OCI-LY7 (cell line): Measurements from ENCODE around the gene GREB1. TPM values are rescaled to one million over a fixed set of nuclear protein-coding genes. Genes with fewer than 3 reads are reported as not detected.

Experiments used
- Bru-seq: library from RNA; stranded (reverse); fragments of 400-500 nt; gene quantifications from one replicate; lab custom pipeline; 2021; lab: Mats Ljungman, UMichigan
- BruChase-seq, 2 experiments: library from RNA; stranded (reverse); fragments of 400-500 nt; gene quantifications; one replicate each; lab custom pipeline; 2021; lab: Mats Ljungman, UMichigan
- BruUV-seq: library from RNA; stranded (reverse); fragments of 400-500 nt; replicated peaks from 2 replicates; lab custom pipeline; 2021; lab: Mats Ljungman, UMichigan
- CTCF ChIA-PET: fragments of 300-600 bp; sonication (Branson Sonifier 250); formaldehyde crosslinking; loops from one replicate; lab custom pipeline; 2022; ENCODE audit warnings: antibody characterized with exemption; ENCODE audit not compliant: unreplicated experiment; lab: Charles Lee
- POLR2A ChIA-PET: fragments of 300-600 bp; sonication (Branson Sonifier 250); formaldehyde crosslinking; loops from one replicate; lab custom pipeline; 2022; ENCODE audit warnings: antibody characterized with exemption; lab: Charles Lee
- DNase-seq: peaks from one replicate; pipeline ENCODE4 v3.0.0-alpha.2; 2015; ENCODE audit warnings: low spot score
- H2AFZ ChIP-seq: fragments of 200-600 bp; sonication (generic), shearing (Covaris generic); 2 replicates; pipeline ENCODE4 v1.6.1; 2014; ENCODE audit warnings: mild to moderate bottlenecking, antibody characterized with exemption, low read length, moderate library complexity
- H3K27ac ChIP-seq: fragments of 200-600 bp; sonication (generic); 2 replicates; pipeline ENCODE4 v1.5.1; 2014; ENCODE audit warnings: mixed run types, low read depth, mild to moderate bottlenecking, moderate library complexity, low read length, inconsistent platforms; ENCODE audit not compliant: poor library complexity, severe bottlenecking
- H3K36me3 ChIP-seq: fragments of 200-600 bp; sonication (generic); 2 replicates; pipeline ENCODE4 v1.6.1; 2014; ENCODE audit warnings: mild to moderate bottlenecking, antibody characterized with exemption, low read length, moderate library complexity, mixed read lengths; ENCODE audit not compliant: insufficient read depth
- H3K4me1 ChIP-seq: fragments of 200-600 bp; sonication (generic); 2 replicates; pipeline ENCODE4 v1.5.1; 2014; ENCODE audit warnings: mild to moderate bottlenecking, low read length; ENCODE audit not compliant: insufficient read depth, poor library complexity, severe bottlenecking
- H3K4me2 ChIP-seq: fragments of 200-600 bp; sonication (generic); 2 replicates; pipeline ENCODE4 v1.6.1; 2014; ENCODE audit warnings: mild to moderate bottlenecking, low read length
- H3K4me3 ChIP-seq: fragments of 200-600 bp; sonication (generic); 2 replicates; pipeline ENCODE4 v1.5.1; 2014; ENCODE audit warnings: mild to moderate bottlenecking, low read depth, low read length; ENCODE audit not compliant: poor library complexity, severe bottlenecking
- H3K79me2 ChIP-seq: fragments of 200-600 bp; sonication (generic); 2 replicates; pipeline ENCODE4 v1.6.1; 2016; ENCODE audit warnings: low read depth, mild to moderate bottlenecking, low read length, moderate library complexity, mixed read lengths; ENCODE audit not compliant: insufficient read depth
- H3K9me2 ChIP-seq: fragments of 200-600 bp; sonication (generic); 2 replicates; pipeline ENCODE4 v1.6.1; 2016; ENCODE audit warnings: mild to moderate bottlenecking, low read length, mixed read lengths; ENCODE audit not compliant: insufficient read depth
- H3K9me3 ChIP-seq: fragments of 200-600 bp; sonication (generic); 2 replicates; pipeline ENCODE4 v1.6.1; 2014; ENCODE audit warnings: mild to moderate bottlenecking, mixed run types, low read length, mixed read lengths
- H4K20me1 ChIP-seq: fragments of 200-600 bp; sonication (generic); 2 replicates; pipeline ENCODE4 v1.6.1; 2014; ENCODE audit warnings: mild to moderate bottlenecking, antibody characterized with exemption, low read length, moderate library complexity, mixed read lengths; ENCODE audit not compliant: insufficient read depth
- CTCF ChIP-seq: fragments of 200-600 bp; sonication (generic); conservative IDR thresholded peaks from 2 replicates; pipeline ENCODE4 v1.5.1; 2014; ENCODE audit warnings: mild to moderate bottlenecking, antibody characterized with exemption, low read length, moderate library complexity, mixed read lengths
- EZH2phosphoT487 ChIP-seq: fragments of 200-600 bp; sonication (generic); IDR thresholded peaks from 2 replicates; pipeline ENCODE4 v1.6.1; 2018; ENCODE audit warnings: low read depth, borderline replicate concordance, mild to moderate bottlenecking, mixed run types, antibody characterized with exemption, low read length, moderate library complexity, mixed read lengths
- intact Hi-C: fragments of 100-400 bp; cut with micrococcal nuclease; formaldehyde crosslinking; loops from one replicate; pipeline ENCODE4 v1.10.0; 2022; ENCODE audit not compliant: unreplicated experiment
- long read RNA-seq: library from polyadenylated mRNA; stranded (forward); transcript quantifications from one replicate; pipeline ENCODE4 v2.0.0, GENCODE V29; 2022
- total RNA-seq, 2 experiments: library from RNA; depleted of rRNA in 1 of 2; stranded (reverse); fragments of >200 nt in 1 of 2; shearing (Covaris generic) in 1 of 2; gene quantifications; 2 replicates each; pipeline ENCODE4 v1.2.3, GENCODE V29; 2014 to 2022

The GREB1 gene
- total RNA-seq (2014; rRNA removed; shearing (Covaris generic)) (3.5 TPM in 2 replicates), total RNA-seq (2022) (7.3 and 8.4 TPM in 2 replicates), Bru-seq, nascent RNA (percentile 33 among the genes with signal in this experiment), BruChase-seq, experiment 1, labeled RNA remaining after a 6-hour chase (percentile 43 among the genes with signal in this experiment), BruChase-seq, experiment 2, labeled RNA remaining after a 2-hour chase (percentile 34 among the genes with signal in this experiment)
- long read RNA-seq, partial matches to known transcripts: 0 of 3 reads
- long read RNA-seq, other reads (novel, unspliced or antisense): 3 of 3 reads

- Histone ChIP-seq H3K27ac (no peak within 1 kb of the TSS), H2AFZ (no peak within 1 kb of the TSS), H4K20me1 (no peaks in the 10 kb centered on the region), H3K36me3 (no peaks in the 10 kb centered on the region), H3K79me2 (no peaks in the 10 kb centered on the region), H3K9me2 (no peaks in the 10 kb centered on the region), H3K4me1 (no peaks in the 10 kb centered on the region), H3K4me2 (no peak within 1 kb of the TSS), H3K4me3 (no peak within 1 kb of the TSS), H3K9me3 (no peaks in the 10 kb centered on the region)
- POLR2A ChIA-PET: interaction anchor here (0.6 to 1.3 kb wide), 3 partner anchors 20 to 120 kb away, joined by 3 read pairs; no protein-coding TSS in a partner anchor
- intact Hi-C loops: no loop called here
- TF ChIP-seq EZH2phosphoT487 (no peak), CTCF (no peak)
- CTCF ChIA-PET: no interaction called here
- BruUV-seq: no TSS peak
- DNase-seq: no peak
These were observed at the start of gene GREB1 for GRCh38 chr2:11533278-11534070. GREB1 (plus strand) TSS chr2:11534045; CDS start chr2:11556615, 22,570 bp downstream.

GRCh38 chr2:11488809-11489208, 45.0 kb upstream of the GREB1 start:
- Histone ChIP-seq H3K4me3 (no peak overlapping the region), H3K36me3 (no peaks in the 10 kb centered on the region), H3K9me2 (no peaks in the 10 kb centered on the region), H3K27ac (no peak overlapping the region), H3K4me1 (no peaks in the 10 kb centered on the region), H4K20me1 (no peaks in the 10 kb centered on the region), H2AFZ (no peak overlapping the region), H3K9me3 (no peaks in the 10 kb centered on the region), H3K79me2 (no peaks in the 10 kb centered on the region), H3K4me2 (no peak overlapping the region)
- no peak for DNase-seq
- POLR2A ChIA-PET: interaction anchor here (0.6 kb wide), 2 partner anchors 89 to 269 kb away, joined by 4 to 5 read pairs; no protein-coding TSS in a partner anchor
- intact Hi-C loops: no loop called here
- no peak for TF ChIP-seq EZH2phosphoT487
- no peak for TF ChIP-seq CTCF
- CTCF ChIA-PET: no interaction called here
- BruUV-seq: no TSS peak
